NCI-H2107 treated with DMSO at 0.1 percent for 48 hours (cell line): ENCODE results near the gene MORN1.

Experiments
- DNase-seq: peaks from one replicate; lab custom pipeline; 2025; ENCODE audit not compliant: unreplicated experiment; lab: John Stamatoyannopoulos, UW

MORN1 gene

GRCh38 chr1:2422523-2422922, 31.2 kb upstream of the MORN1 start:
- DNase-seq = no peak

- no peak for DNase-seq
Measured at GRCh38 chr1:2419416-2419815, 28.1 kb upstream of the MORN1 start.

GRCh38 chr1:2418791-2419320, 27.5 kb upstream of the MORN1 start:
- no peak for DNase-seq

- DNase-seq = no peak
Measured at GRCh38 chr1:2417833-2418225, 26.5 kb upstream of the MORN1 start.

- no peak for DNase-seq
Measured at GRCh38 chr1:2417083-2417832, 25.9 kb upstream of the MORN1 start.

- no peak for DNase-seq
Measured at GRCh38 chr1:2416403-2416802, 25.0 kb upstream of the MORN1 start.

- no peak for DNase-seq
Measured at GRCh38 chr1:2415801-2416208, 24.5 kb upstream of the MORN1 start.

- no peak for DNase-seq
Measured at GRCh38 chr1:2415337-2415736, 24.0 kb upstream of the MORN1 start.

GRCh38 chr1:2414297-2414958, 23.1 kb upstream of the MORN1 start:
- DNase-seq = no peak

- no peak for DNase-seq
Measured at GRCh38 chr1:2413495-2414296, 22.3 kb upstream of the MORN1 start.

GRCh38 chr1:2412773-2413494, 21.6 kb upstream of the MORN1 start:
- DNase-seq = no peak

- DNase-seq = no peak
Measured at GRCh38 chr1:2412395-2412772, 21.0 kb upstream of the MORN1 start, which contains the start of gene PEX10. TSS of gene PEX10 (minus strand) at chr1:2412564. CDS start at chr1:2412502, 62 bp downstream.

- DNase-seq = no peak
Measured at GRCh38 chr1:2411801-2412394, 20.5 kb upstream of the MORN1 start.

- DNase-seq = no peak
Measured at GRCh38 chr1:2409745-2410144, 18.4 kb upstream of the MORN1 start.

- DNase-seq = no peak
Measured at GRCh38 chr1:2408859-2409276, 17.5 kb upstream of the MORN1 start.

- DNase-seq = no peak
Measured at GRCh38 chr1:2408456-2408855, 17.1 kb upstream of the MORN1 start.

GRCh38 chr1:2407991-2408275, 16.6 kb upstream of the MORN1 start:
- DNase-seq = no peak

- DNase-seq = no peak
Measured at GRCh38 chr1:2407166-2407990, 16.0 kb upstream of the MORN1 start.

- DNase-seq = no peak
Measured at GRCh38 chr1:2406451-2407041, 15.2 kb upstream of the MORN1 start.
